HFFc6 (cell line): Measurements from ENCODE around the gene CCDC28A. TPM values are rescaled to one million over a fixed set of nuclear protein-coding genes. Genes with fewer than 3 reads are reported as not detected.

Experiments used
- DNase-seq: peaks from one replicate; pipeline ENCODE4 v3.0.0-alpha.2; 2018
- H3K27ac Mint-ChIP-seq: 2 replicates; pipeline ENCODE4 v1.8.0; 2020; ENCODE audit warnings: mild to moderate bottlenecking, mixed read lengths
- H3K27me3 Mint-ChIP-seq: 2 replicates; pipeline ENCODE4 v1.8.0; 2021; ENCODE audit warnings: mild to moderate bottlenecking, moderate library complexity, mixed read lengths; ENCODE audit not compliant: insufficient read depth
- H3K36me3 Mint-ChIP-seq: 2 replicates; pipeline ENCODE4 v1.8.0; 2021; ENCODE audit warnings: low read depth, mixed read lengths
- H3K4me1 Mint-ChIP-seq: 2 replicates; pipeline ENCODE4 v1.8.0; 2020; ENCODE audit warnings: low read depth, mixed read lengths
- H3K4me3 Mint-ChIP-seq: 2 replicates; pipeline ENCODE4 v1.8.0; 2020; ENCODE audit warnings: mild to moderate bottlenecking, moderate library complexity, mixed read lengths
- H3K9me3 Mint-ChIP-seq: 2 replicates; pipeline ENCODE4 v1.8.0; 2020; ENCODE audit warnings: mild to moderate bottlenecking, mixed read lengths
- total RNA-seq, 6 experiments: library from RNA; stranded (reverse); fragmentation: NEBNext Ultra II Directional; extraction: Animal tissue kit (Norgen Biotek cat#: 25700); gene quantifications; 2 replicates in 1 of 6; 3 replicates in 5 of 6; pipeline ENCODE4 v1.2.3, GENCODE V29; 2021
- TF ChIP-seq, protein P1 (sequence below): fragments of 200-600 bp; sonication (generic); IDR thresholded peaks from 2 replicates; pipeline ENCODE4 v1.5.0; 2021; ENCODE audit warnings: antibody characterized with exemption, mild to moderate bottlenecking

The CCDC28A gene
- total RNA-seq, 6 experiments from 2014 or later: 7.9 to 11.4 (median 9.5) TPM

DNA sequence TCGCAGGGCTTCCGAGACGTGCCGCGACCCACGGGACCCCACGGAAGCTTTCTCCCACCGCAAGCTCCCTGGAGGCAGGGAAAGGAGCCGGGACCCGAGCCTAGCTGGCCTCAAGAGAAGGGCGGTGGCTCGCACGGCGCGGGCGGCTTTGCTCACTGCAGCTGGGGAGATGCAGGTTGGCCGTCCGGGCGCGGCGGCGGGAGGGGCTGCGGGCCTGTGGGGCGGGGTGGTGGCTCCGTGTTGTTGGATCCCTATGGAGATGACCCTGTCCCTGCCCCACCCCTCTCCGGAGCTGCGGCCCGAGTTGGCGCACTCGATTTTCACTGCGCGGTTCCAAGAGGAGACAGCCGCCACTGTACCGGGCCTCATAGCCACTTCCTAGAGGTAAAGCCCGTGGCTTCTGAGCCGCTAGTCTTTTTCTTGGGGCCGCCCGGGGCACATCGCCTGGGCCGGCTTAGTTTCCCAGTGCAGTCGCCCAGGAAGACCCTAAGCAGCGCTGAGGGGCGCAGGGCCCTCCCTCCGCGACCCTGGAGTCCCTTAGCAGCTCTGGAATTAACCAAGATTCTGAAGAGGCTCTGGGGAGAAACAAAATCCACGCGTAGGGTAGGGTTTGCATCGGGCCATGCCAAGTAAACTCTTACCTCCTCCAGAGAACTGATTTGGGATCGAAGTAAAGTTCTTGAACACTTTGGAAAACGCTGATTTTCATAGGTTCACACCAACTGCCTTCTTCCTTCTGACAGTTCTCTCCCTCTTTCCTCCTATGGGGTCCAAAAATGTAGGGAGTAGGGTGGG, 22.4 kb downstream of the CCDC28A start, which contains the start of gene ECT2L:
TSS of gene ECT2L (plus strand) at position 279 of the 795 bp plus-strand sequence. CDS start 17,188 bp downstream, outside the sequence.
- DNase-seq: no peak

DNA sequence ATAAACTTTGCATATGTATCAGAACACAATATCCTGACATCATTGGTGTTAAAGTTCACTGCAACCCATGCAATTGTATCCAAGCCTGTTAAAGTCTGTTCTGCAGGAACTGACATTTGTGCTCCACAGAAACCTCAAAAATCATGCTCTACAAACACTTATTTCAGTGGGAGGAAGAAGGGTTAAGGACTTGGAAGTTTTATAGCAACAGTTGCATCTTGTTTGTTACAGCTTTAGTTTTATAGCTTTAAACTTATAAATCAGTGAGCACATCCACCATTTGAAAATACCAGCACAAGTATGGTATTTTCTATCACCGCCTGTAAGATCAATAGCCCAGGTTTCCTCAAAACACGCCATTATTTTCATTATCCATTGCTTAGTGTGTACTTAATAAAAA, 23.2 kb downstream of the CCDC28A start:
- H3K4me3 Mint-ChIP-seq: peak overlapping the region; percentile 28; the same call in 1 of the 2 replicates
- H3K27me3 Mint-ChIP-seq: peaks cover 4% of the 10 kb centered on the region; the same call in 1 of the 2 replicates
- H3K4me1 Mint-ChIP-seq: peaks cover 10% of the 10 kb centered on the region; the same call in 1 of the 2 replicates
- no peak overlapping the region for H3K27ac Mint-ChIP-seq
- no peak for DNase-seq
- TF ChIP-seq, protein P1, sequence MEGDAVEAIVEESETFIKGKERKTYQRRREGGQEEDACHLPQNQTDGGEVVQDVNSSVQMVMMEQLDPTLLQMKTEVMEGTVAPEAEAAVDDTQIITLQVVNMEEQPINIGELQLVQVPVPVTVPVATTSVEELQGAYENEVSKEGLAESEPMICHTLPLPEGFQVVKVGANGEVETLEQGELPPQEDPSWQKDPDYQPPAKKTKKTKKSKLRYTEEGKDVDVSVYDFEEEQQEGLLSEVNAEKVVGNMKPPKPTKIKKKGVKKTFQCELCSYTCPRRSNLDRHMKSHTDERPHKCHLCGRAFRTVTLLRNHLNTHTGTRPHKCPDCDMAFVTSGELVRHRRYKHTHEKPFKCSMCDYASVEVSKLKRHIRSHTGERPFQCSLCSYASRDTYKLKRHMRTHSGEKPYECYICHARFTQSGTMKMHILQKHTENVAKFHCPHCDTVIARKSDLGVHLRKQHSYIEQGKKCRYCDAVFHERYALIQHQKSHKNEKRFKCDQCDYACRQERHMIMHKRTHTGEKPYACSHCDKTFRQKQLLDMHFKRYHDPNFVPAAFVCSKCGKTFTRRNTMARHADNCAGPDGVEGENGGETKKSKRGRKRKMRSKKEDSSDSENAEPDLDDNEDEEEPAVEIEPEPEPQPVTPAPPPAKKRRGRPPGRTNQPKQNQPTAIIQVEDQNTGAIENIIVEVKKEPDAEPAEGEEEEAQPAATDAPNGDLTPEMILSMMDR: no peak
- no peaks in the 10 kb centered on the region for H3K36me3 Mint-ChIP-seq
- no peaks in the 10 kb centered on the region for H3K9me3 Mint-ChIP-seq

More for the DNA sequence above, 22.4 kb downstream of the CCDC28A start, which contains the start of gene ECT2L:
- TF ChIP-seq, protein P1: no peak
- Mint-ChIP-seq H3K4me1 (peaks cover 10% of the 10 kb centered on the region; the same call in 1 of the 2 replicates), H3K9me3 (no peaks in the 10 kb centered on the region), H3K27me3 (peaks cover 4% of the 10 kb centered on the region; the same call in 1 of the 2 replicates), H3K27ac (no peak within 1 kb of the TSS), H3K4me3 (peak within 1 kb of the TSS; percentile 62; the same call in 1 of the 2 replicates), H3K36me3 (no peaks in the 10 kb centered on the region)

DNA sequence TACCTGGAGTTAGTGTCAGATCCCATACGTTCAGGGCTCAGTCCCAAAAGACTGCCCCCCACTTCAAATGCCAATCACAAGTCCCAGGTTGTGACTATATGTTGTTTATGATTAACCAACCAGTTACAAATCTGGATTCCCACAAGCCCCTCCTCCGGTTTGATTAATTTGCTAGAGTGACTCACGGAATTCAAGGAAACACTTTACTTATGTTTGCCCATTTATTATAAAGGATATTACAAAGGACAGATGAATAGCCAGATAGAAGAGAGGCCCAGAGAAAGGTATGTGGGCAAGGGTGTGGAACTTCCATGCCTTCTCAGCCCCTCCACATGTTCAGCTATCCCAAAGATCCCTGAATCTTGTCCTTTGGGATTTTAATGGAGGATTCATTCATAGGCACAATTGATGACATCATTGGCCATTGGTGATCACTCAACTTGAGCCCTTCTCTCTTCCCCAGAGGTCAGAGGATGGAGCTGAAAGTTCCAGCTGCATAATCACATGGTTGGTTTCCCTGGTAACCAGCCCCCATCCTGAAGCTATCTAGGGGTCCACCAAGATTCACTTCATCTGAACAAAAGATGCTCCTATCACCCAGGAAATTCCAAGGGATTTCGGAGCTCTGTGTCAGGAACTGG, 24.4 kb downstream of the CCDC28A start:
- Mint-ChIP-seq H3K27me3 (peaks cover 4% of the 10 kb centered on the region; the same call in 1 of the 2 replicates), H3K4me3 (no peak overlapping the region), H3K4me1 (peaks cover 10% of the 10 kb centered on the region; the same call in 1 of the 2 replicates), H3K27ac (no peak overlapping the region), H3K9me3 (no peaks in the 10 kb centered on the region), H3K36me3 (no peaks in the 10 kb centered on the region)
- DNase-seq: no peak
- TF ChIP-seq, protein P1: no peak

DNA sequence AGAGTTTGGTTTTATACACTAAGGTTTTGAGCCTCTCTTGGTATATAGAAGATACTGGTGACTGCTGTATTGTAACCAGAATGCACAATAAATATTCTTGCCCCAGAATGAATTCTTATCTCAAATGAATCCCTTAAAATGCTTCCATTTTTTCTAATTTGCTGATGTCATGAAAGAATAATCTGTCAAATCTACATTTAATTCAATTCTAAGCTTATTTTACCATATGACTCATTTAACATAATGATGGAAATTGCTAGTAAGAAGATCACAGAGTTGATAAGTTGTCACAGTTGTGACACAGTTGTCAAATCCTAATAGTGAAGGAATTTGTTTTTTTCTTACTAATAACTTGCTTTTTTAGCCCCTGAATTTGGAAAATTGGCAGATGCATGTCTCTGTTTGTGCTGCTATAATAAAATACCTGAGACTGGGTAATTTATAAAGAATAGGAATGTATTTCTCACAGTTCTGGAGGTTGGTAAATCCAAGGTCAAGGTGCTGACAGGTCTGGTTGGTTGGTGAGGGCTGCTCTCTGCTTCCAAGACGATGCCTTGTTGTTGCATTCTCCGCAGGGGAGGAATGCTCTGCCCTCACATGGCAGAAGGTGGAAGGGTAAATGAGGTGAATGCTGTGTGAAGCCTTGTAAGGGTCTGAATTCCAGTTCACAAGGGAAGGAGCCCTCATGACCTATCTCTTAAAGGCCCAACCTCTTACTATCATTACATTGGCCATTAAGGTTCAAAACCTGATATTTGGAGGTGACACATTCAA, 27.0 kb downstream of the CCDC28A start:
- no peaks in the 10 kb centered on the region for H3K9me3 Mint-ChIP-seq
- no peak overlapping the region for H3K27ac Mint-ChIP-seq
- H3K4me3 Mint-ChIP-seq: no peak overlapping the region
- TF ChIP-seq, protein P1: no peak
- DNase-seq: no peak
- H3K4me1 Mint-ChIP-seq: peaks cover 10% of the 10 kb centered on the region; the same call in 1 of the 2 replicates
- H3K27me3 Mint-ChIP-seq: peaks cover 4% of the 10 kb centered on the region; the same call in 1 of the 2 replicates
- H3K36me3 Mint-ChIP-seq: no peaks in the 10 kb centered on the region

DNA sequence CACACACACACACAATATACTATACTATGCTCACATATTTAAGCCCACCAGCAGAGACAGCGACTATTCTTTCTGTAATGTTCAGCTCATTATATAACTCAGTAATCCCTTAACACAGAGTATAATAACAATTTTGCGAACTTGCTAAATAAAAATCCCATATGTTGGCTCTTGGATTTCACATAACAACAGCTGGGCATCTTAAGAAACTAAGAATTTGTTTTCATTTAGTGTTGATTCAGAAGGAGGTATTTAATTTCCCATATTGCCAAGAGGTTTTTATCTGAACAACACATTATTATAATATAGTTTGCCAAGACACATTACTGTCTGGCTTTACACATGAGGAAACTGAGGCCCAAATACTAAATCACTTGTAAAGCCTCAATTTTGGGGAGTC, 29.8 kb downstream of the CCDC28A start:
- TF ChIP-seq, protein P1: no peak
- Mint-ChIP-seq H3K27me3 (peaks cover 4% of the 10 kb centered on the region; the same call in 1 of the 2 replicates), H3K4me1 (peaks cover 10% of the 10 kb centered on the region; the same call in 1 of the 2 replicates), H3K27ac (no peak overlapping the region), H3K4me3 (no peak overlapping the region), H3K9me3 (no peaks in the 10 kb centered on the region), H3K36me3 (no peaks in the 10 kb centered on the region)
- no peak for DNase-seq
